IPS-18c (cell line): ENCODE data around the gene THBS4.
"Not testable (repeated sequence)": the region's sequence is repeated elsewhere in the genome, so short reads cannot be mapped to it uniquely, and the experiment has no call there.

Experiments used
- H3K4me3 ChIP-seq: 2 replicates; pipeline ENCODE4 v1.7.0; 2013; ENCODE audit warnings: low read depth, mild to moderate bottlenecking, low read length, moderate library complexity; ENCODE audit not compliant: insufficient read depth
- H3K9me3 ChIP-seq: one replicate; pipeline ENCODE4 v1.6.1; 2013; ENCODE audit warnings: mild to moderate bottlenecking, low read length, moderate library complexity; ENCODE audit not compliant: control insufficient read depth, insufficient read depth

THBS4 gene

DNA sequence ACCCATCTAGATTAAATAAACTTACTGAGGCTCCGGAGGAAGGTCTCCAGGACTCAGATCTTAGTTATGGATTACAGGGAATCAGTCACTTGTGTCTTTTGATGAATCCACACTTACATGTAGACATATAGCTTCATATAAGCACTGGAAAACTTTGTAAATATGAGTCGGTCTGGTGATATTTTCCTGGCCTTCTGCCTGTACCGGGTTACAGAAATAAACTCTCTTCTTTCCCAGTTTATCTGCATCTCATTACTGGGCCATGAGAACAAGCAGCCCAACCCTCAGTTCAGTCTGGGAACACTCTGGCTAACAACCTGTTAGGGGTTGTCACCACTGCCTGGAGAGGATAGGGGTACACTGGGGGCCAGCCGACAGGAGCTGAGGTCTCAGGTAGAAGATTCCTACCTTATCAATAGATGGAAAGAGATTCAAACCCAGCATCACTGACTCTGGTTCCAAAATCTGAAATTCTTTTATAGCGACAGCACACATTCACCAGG, 59.1 kb downstream of the THBS4 start:
- Histone ChIP-seq H3K4me3 (no peak overlapping the region), H3K9me3 (no peaks in the 10 kb centered on the region)

GRCh38 chr5:80097451-80097850, 62.3 kb downstream of the THBS4 start:
- Histone ChIP-seq H3K9me3 (no peaks in the 10 kb centered on the region), H3K4me3 (no peak overlapping the region)

- H3K9me3 ChIP-seq, result no peaks in the 10 kb centered on the region
These were observed 66.8 kb downstream of the THBS4 start for GRCh38 chr5:80101993-80102392.

DNA sequence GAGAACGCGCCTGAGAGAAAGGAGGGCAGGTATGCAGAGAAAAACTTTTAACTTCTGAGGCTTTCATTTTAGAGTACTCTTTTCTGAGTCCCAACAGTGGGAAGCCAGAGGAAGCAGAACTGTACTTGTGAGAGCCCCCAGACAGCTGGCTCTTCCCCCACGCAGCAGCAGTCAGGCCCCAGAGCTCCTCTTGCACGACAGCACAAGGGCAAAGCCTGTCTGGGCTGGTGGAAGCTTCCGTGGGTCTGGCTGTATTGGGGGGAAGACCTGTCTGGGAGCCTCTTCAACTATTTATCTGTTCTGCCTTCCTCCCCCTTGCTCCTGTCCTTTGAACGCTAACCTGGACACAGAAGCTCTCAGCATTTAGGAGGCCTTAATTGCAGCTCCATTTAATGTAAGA, 68.2 kb downstream of the THBS4 start:
- Histone ChIP-seq H3K9me3 (no peaks in the 10 kb centered on the region), H3K4me3 (no peak overlapping the region)

More at GRCh38 chr5:80101993-80102392, 66.8 kb downstream of the THBS4 start:
- no peak overlapping the region for H3K4me3 ChIP-seq

DNA sequence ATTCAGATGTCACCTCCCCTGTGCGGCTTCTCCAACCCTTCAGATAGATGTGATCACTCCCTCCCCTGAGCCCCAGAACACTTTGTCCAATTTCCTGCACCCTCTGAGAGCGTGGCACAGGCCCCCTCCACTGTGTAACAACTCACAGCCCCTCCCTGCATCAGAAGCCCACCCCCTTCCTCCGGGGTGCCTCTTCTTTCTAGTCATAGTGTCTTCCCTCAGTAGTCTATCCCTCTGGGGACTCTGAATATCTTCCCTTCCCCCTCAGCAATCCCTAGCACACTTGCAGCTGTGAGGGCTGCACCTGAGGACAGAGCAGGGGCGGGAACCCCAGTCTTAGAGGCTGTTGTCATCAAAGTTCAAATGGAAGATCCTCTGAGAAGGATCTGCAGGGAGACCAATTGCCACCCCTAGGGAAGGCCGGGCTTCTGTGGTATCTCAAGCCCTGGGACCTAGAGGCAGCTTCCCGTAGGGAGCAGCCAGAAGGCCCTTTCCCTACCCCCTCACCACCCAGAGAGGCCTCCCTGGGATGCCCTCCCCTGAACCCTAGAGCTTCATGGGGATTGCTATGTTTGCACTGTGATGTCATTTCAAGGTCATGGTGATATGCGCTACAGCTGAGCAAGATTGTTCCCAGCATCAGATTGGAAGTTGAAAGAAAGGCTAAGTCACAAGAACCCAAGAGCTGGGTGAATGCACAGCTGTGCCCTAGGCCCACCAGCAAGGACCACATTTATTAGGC, 70.7 kb downstream of the THBS4 start:
- Histone ChIP-seq H3K9me3 (no peaks in the 10 kb centered on the region), H3K4me3 (no peak overlapping the region; the same call in 1 of the 2 replicates)

- Histone ChIP-seq H3K4me3 (no peak overlapping the region), H3K9me3 (no peaks in the 10 kb centered on the region)
These were observed 71.8 kb downstream of the THBS4 start for GRCh38 chr5:80106916-80107315.

DNA sequence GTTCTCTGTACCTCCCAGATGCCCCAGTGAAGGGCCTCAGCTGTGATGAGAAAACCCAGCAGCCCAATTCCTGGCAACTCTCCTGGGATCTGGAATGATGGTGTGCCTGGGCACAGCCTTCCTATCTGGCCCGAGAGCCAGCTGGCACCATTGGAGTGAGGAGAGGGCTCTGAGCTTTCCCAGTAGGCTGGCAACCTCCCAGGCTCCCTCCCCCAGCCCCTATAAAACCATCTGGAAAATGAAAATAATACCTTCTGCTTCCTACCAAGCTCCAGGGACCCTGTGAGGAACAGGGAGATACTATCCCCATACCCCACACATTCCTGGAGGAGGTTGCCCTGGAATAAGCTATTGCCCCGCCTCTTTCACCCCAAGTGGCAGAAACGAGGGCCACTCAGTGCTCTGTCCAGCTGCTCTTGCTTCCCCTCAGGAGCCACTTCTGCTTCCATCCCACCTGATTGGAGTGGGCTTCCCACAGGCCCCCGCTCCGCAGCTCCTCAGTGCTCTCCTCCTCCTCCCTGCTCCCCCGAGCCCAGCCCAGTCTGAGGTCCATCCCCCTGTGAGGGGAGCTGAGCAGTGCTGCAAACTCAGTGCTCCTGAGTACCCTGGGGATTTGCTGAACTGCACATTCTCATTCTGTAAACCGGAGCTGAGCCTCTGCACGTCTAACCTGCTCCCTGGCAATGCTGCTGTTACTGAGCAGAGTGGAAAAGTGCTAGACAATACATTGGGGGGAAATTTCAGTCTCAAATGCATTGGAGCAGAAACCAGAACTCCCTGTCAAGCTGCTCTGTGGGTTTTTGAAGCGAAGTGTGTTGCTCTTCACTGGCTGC, 74.7 kb downstream of the THBS4 start:
- H3K4me3 ChIP-seq, result no peak overlapping the region
- H3K9me3 ChIP-seq, result no peaks in the 10 kb centered on the region

DNA sequence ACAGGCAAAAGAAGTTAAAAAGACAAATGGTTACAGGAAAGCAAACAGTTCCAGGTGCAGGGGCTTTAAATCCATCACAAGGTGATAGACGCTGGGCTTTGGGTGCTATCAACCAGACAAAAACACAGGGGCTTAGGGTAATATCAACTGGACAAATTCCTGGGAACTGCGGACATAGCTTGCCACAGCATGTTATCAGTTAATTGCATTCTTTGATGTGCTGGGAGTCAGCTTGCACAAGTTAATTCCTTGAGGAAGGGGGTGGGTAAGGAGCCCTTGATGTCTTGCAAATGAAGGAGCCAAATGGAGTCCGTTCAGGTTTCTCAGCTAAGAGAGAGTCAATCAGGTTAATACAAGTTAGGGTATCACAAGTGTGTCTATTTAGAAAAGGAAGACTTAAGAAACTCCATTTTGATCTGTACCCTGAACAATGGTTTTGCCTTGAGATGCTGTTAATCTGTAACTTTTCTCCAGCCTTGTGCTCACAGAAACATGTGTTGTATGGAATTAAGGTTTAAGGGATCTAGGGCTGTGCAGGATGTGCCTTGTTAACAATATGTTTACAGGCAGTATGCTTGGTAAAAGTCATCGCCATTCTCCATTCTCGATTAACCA, 76.3 kb downstream of the THBS4 start:
- H3K9me3 ChIP-seq, H3K4me3 ChIP-seq: not testable (repeated sequence)

DNA sequence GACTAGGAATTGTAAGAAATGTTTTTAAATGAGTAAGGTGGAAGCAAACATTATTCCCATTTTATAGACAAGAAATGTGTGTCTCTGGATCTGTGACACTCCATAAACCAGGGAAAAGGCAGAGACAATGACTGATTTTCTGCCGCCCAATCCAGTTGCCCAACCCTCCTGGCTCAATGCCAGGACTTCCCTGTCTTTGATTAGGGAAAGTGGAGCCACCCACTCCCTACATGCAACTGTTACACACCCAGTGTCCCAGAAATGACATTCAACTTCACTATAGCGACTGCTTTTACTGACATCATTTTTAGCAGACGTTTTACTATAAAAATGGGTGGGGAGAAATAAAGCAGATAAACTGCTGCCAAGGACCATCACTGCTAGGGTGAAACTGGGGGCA, 79.7 kb downstream of the THBS4 start:
- Histone ChIP-seq H3K9me3 (no peaks in the 10 kb centered on the region), H3K4me3 (no peak overlapping the region)

DNA sequence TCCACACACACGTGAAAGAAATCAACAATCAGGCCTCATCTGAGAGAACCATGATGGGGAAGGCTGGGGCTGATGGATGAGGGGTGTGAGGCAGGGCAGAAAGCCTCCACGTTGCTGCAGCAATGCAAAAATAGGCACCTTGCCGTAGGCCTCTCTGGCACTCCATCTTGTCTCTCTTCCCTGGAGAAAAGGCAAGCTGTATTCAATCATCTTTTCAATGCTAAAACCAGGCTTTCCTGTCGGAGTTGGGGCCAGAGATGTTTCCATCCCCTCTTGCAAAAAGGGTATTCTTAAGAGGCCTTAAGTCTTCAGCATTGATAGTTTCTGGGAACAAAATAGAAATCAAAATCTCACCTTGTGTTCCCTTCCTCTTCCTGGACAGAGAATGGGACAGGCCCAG, 80.9 kb downstream of the THBS4 start:
- H3K9me3 ChIP-seq, result no peaks in the 10 kb centered on the region

DNA sequence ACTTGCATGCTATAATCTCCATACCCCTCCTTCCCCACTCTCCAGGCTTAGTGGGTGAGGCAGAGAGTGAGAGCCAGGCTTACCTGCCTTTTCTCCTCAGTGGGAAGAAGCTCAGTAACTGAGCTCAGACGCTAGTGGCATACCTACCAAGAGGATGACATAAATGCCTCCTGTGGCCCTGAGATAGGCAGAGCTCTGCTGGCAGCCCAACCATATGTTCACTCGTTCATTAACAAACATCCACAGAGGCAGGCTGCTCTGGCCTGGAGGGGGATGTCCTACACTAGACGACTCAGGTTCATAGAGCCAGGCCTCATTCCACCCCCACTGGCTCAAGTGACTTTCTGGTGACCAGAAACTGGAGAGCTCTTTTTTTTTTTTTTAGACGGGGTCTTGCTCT, 81.3 kb downstream of the THBS4 start:
- no peaks in the 10 kb centered on the region for H3K9me3 ChIP-seq
- no peak overlapping the region for H3K4me3 ChIP-seq

More for the DNA sequence above, 80.9 kb downstream of the THBS4 start:
- H3K4me3 ChIP-seq, result no peak overlapping the region

DNA sequence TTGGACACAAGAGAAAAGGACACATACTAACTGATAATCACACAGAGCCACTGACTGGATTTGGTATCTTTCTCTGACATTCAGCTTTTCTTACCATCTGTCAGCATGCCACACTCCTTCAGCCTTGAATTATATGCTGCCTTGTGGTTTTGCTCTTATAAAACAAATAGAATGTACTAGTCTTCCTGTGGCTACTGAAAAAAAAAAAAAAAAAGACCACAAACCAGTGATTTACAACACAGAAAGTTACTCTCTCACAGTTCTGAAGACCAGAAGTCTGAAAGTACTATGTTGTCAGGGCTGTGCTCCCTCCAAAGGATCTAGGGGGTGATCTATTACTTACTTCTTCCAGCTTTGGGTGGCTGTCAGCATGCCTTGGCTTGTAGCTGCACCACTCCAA, 82.3 kb downstream of the THBS4 start:
- Histone ChIP-seq H3K9me3 (no peaks in the 10 kb centered on the region), H3K4me3 (no peak overlapping the region)

GRCh38 chr5:80119372-80119771, 84.2 kb downstream of the THBS4 start:
- Histone ChIP-seq H3K9me3 (no peaks in the 10 kb centered on the region), H3K4me3 (no peak overlapping the region)

GRCh38 chr5:80122579-80122978, 87.4 kb downstream of the THBS4 start:
- H3K9me3 ChIP-seq, result no peaks in the 10 kb centered on the region
- H3K4me3 ChIP-seq, result no peak overlapping the region

GRCh38 chr5:80124121-80124918, 89.2 kb downstream of the THBS4 start:
- H3K4me3 ChIP-seq, result no peak overlapping the region
- no peaks in the 10 kb centered on the region for H3K9me3 ChIP-seq

GRCh38 chr5:80125022-80125961, 90.1 kb downstream of the THBS4 start:
- H3K4me3 ChIP-seq, result no peak overlapping the region
- no peaks in the 10 kb centered on the region for H3K9me3 ChIP-seq
